Frontal cortex (tissue), 4 donors: Measurements from ENCODE around the gene TGFA. TPM values are rescaled to one million over a fixed set of nuclear protein-coding genes. Genes with fewer than 3 reads are reported as not detected.

ENCODE experiments used
- DNase-seq, 2 donors: peaks; one replicate each; pipeline ENCODE4 v3.0.0; 2012; ENCODE audit warnings: low spot score in 2 of 2
- FAIRE-seq: peaks from 2 replicates; lab custom pipeline; 2012; peaks lifted over from hg19 to GRCh38; lab: Jason Lieb, UNC
- total RNA-seq: library from RNA; depleted of rRNA; stranded (reverse); fragments of >200 nt; gene quantifications from one replicate; pipeline ENCODE4 v1.2.3, GENCODE V29; 2014
- donor health status: control.
- donor health status: control.
- donor health status: control.

TGFA gene
- total RNA-seq, 1 donor from 2014 or later: 14.3 TPM

DNA sequence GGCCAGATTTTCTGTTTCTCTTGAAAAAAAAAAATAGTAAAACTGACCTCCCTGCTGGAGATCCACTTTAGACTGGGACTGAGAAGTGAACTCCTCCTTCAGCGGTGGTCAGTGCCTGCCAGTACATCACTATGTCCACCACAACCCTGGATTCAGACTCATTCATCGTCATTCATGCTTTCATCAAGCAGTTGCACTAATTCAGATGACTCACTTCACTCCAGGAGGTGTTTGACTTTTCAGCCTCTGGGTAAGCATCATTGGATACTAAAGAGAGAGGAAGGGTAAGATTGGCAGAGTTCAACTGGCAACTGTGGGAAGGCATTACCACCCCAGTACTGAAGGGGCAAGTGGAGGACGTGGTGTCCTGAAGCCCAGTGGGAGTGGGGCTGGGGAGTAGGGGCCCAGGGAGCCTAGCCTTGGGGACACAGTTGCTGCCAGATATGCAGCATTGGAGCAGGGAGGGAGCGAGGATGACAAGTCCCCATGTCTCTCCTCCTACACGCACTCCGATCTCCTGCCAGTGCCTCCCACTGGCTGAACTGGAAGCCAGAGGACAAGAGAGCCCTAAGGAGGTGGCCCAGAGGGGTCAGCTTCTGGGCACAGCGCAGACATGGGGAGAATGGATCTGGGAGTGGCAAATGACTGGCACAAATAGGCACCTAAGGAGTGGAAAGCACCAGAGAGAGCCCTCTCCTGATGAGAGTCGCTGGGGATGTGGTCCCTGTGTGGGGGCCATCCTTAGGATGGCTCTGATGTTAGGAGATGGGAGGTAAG is 111.1 kb downstream of the TGFA start:
- DNase-seq (no peak), FAIRE-seq (no peak)

GRCh38 chr2:70440621-70441020 is 113.0 kb downstream of the TGFA start:
- no peak for FAIRE-seq
- DNase-seq: no peak

- DNase-seq: no peak
- FAIRE-seq: no peak
These were observed 118.5 kb downstream of the TGFA start for GRCh38 chr2:70435138-70435537.

GRCh38 chr2:70433315-70433714 is 120.3 kb downstream of the TGFA start:
- no peak for FAIRE-seq
- no peak for DNase-seq

DNA sequence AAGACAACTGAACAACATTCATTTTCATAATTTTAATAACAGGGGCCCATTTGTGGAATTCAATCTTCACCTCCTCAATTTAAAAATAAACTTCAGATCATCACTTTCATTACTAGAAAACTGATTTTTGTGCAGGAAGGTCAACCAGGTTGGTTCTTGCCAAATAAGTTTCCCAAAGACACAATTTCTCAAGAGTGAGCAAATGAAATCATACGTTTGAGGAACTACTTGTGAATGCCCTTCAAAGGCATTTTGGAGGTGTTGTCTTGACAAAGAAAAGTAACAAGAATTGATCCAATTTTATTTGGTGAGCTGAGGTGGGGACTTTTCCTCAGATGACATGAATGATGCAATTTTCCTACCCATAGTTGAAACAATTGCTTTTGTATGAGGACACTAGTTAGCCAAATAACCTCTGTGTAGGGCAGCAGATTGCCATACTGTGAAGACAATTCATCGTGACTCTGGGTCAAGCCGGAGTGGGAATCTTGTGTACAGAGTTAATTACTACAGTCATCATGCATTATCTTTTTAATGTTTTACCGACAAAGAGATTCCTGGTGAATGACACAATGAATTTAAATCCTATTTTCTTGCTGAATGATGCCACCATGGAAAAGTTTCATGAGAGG is 121.8 kb downstream of the TGFA start:
- DNase-seq (no peak), FAIRE-seq (no peak)

DNA sequence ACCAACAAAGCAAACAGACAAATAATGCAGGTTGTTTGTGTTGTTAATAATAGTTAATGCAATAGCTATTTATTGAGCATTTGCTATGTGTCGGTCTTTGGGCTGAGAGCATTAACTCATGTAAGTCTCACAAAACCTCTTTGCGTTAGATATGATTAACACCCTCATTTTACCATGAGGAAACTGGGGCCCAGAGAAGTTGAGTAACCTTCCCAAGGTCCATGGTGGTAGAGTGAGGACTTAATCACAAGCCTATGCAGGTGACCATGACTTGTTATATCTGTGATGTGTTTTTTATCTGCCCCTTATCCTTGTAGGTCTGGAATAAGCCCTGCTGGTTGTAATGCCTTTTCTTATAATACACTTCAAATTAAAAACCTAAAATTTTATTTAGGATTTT is 127.3 kb downstream of the TGFA start:
- DNase-seq (no peak), FAIRE-seq (no peak)

DNA sequence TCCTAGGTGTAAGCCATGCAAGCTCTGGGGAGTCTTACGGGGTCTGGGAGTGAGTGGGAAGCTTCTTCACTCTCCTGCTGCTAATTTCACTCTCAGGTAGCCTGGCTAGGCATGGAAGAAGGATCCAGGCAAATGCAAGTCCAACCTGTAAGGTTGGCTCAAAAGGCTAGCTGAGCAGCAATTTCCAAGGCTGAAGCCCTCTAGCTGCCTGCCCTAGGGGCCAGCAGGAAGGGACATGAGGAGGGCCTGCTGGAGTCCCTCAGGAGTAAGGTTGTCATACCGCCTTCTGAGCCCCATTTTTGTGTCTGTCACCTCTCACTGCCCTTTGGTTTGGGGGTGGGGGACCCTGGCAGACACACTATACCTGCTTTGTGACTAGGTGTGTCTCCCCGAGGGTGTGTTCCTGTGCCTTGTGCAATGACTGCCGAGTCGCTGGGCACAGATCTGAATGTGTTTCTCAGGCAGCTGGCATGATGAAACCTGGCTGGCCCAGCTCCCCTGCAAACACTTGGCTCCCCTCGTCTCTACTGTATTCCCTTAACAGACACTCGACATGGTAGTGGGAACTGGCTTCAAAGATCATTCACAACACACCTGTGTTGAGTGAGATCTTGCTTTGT is 127.8 kb downstream of the TGFA start:
- DNase-seq (no peak), FAIRE-seq (no peak)

DNA sequence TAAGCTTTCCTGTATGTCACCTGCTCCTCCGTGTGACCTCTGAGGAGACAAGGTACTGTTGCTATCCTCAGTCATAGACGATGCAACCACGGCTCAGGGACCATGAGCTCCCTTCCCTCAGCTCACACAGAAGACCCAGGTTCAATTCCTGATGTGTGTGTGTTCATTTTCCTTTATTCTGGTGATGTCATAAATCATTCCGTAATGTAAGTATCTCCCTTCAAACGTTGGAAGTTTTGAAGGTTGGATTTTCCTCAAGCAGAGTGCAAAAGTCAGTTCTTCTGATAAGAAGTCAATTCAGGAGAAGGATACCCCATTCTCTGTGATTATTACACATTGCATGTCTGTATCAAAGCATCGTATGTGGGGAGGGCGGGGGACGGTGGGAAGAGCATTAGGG is 132.9 kb downstream of the TGFA start:
- FAIRE-seq: no peak

DNA sequence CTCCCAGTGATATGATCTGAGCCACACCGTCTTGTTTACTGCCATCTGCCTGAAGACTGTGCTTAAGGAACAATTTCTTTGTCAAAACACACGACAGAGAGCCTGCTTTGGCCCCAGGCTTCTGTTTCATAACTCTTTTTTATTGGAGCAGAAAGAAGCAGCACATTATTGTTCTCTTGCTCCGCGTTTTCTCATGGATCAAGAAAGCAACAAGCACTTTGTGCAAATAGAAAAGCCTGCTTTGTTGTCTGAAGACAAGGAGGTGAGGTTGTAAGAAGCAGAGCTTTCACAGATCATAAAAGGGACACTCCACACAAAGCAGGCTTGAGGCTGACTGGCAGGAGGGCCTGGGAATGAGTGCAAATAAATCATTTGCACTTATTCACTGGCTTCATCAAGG is 133.5 kb downstream of the TGFA start:
- FAIRE-seq (no peak), DNase-seq (no peak)

More for the DNA sequence above, 132.9 kb downstream of the TGFA start:
- DNase-seq: no peak

GRCh38 chr2:70418514-70418913 is 135.1 kb downstream of the TGFA start:
- FAIRE-seq: no peak

DNA sequence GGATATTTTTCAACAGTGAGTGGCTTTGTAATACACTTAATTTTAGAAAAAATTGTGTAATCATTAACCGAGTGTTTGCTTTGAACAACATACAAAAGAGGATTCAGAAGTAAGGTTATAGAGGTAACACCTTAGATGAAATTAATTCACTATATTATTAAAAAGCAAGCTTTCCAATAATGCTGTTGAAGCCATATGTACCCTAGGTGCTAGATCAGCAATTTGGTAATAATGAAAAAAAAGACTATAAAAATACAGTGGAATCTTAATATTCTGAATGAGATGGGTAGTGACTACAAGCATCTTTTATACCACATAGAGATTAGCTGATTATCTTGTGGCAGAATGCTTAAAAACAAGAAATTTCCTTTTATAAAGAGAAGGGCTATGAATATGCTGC is 136.6 kb downstream of the TGFA start:
- DNase-seq (no peak), FAIRE-seq (no peak)

More at GRCh38 chr2:70418514-70418913, 135.1 kb downstream of the TGFA start:
- DNase-seq: no peak

DNA sequence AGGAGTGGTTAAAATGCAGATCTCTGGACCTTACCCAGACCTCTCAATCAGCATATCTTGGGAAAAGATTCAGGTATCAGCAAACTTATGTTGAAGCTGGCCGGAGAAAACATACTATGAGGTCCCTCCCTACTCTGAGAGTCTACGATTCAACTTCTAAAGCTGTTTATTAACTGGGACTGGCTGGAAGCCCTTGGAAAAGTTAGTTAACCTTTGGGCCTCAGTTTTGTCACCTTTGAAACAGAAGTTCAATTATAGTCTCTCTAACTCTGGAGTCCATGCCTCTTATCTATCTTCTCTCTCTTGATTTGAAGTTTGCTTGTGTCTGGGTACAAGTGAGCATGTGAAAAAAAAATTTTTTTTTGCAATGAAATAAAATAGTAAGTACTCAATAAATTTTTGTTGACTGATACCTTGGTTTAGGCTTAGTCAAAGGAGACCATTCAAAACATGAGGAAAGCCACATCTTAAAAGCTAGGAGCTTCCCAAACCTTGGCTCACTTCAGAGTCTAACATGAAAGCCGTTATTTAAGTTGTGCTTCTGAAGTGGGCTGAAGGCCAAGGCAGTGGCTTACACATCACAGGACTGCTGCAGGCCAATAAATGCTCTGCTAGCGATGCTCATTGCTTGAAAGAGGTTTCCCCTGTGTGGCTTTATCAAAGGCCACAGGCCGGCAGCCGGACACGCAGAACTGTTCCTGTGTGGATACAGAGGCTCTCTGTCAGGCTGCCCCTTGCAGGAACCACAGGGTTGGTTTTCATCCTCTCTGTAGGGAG is 141.1 kb downstream of the TGFA start:
- DNase-seq: no peak
- FAIRE-seq: no peak

- FAIRE-seq (no peak), DNase-seq (no peak)
These were observed 142.0 kb downstream of the TGFA start for GRCh38 chr2:70411483-70412125.

GRCh38 chr2:70403267-70404053 is 150.2 kb downstream of the TGFA start:
- FAIRE-seq: no peak
- no peak for DNase-seq

- FAIRE-seq (no peak), DNase-seq (no peak)
These were observed 153.1 kb downstream of the TGFA start for GRCh38 chr2:70400539-70400938.

- FAIRE-seq (no peak), DNase-seq (no peak)
These were observed 154.6 kb downstream of the TGFA start for GRCh38 chr2:70399046-70399445.
